Right lung (tissue), 5 donors: ENCODE measurements around the gene PPP2R2C. TPM values are rescaled to one million over a fixed set of nuclear protein-coding genes. Genes with fewer than 3 reads are reported as not detected.

Experiments used
- DNase-seq, 2 donors: peaks; one replicate each; pipeline ENCODE4 v3.0.0-alpha.2; 2013
- polyA plus RNA-seq, 5 donors: library from polyadenylated mRNA; unstranded; fragments of 120-200 nt; gene quantifications; one replicate each; pipeline versions ENCODE4 v1.2.1 to v1.2.3, GENCODE V29; 2013; ENCODE audit warnings: inconsistent platforms in 1 of 5, low replicate concordance in 1 of 5; ENCODE audit not compliant: insufficient read length in 5 of 5, insufficient read depth in 1 of 5

PPP2R2C gene
- polyA plus RNA-seq, 5 donors = 0.22 to 0.53 (median 0.28) TPM

DNA sequence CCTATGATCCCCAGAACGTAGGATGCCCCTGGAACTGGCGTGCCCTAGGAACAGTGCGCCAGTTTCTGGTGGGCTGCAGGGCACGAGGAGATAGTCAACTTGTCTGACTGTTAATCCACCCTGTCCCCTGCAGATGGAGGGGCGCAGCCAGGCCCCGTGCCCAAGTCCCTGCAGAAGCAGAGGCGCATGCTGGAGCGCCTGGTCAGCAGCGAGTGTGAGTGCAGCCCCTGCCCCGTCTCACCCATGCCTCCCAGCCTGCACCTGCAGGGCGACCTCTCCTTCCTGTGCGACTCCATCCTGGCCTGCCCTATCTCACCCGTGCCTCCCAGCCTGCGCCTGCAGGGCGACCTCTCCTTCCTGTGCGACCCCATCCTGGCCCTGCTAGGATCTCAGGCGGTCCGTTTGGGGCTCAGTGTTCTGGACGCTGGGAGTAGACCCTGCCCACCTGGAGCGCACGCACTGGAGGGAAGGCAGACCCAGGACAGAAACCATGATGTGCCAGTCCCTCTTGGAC, 180.6 kb downstream of the PPP2R2C start:
- DNase-seq = no peak

DNA sequence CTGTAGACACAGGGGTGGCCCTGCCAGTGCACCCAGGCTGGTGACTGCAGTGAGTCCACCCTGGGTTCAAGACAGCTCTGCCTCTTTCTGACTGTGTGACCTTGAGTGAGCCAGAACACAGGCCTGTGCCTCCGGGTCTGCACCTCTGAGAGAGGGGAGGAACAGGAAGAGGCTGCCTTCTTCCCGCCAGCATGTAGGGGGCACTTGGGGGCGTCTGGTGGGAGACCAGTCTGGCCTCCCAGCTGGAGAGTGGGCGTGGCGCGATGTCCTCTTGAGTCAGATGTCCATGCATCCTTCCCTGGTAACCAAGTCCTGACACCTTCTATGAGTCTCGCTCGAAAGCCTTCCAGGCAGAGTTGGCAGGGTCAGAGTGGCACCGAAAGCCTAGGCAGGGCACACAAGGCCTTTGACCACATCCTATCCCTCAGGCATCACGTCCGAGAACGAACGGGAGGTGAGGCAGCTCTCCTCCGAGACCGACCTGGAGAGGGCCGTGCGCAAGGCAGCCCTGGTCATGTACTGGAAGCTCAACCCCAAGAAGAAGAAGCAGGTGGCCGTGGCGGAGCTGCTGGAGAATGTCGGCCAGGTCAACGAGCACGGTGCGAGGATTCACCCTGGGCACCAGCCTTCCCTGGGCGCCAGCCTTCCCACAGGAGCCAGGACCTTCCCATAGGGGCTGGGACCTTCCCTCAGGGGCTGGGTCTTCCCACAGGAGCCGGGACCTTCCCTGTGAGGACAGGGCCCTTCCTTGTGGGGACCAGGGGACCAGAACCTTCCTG, 181.5 kb downstream of the PPP2R2C start:
- no peak for DNase-seq

DNA sequence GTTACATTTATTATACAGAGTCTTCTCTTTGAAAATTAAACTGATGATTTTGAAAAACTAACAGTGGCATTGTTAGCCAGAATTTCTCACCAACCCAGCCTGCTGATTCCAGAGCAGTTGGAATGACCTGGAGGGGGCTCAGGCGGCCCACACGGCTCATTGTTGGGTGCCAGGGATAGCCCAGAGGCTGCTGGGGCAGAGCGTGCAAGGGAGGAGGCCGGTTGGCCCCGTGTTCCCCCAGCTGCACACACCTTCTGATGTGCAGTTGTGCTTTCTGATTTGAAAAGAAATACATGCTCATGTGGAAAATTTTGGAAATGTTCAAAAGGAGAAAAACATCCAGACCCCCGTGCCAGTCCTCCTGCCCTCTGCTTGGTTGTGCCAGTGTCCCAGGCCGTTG, 182.2 kb downstream of the PPP2R2C start:
- no peak for DNase-seq

DNA sequence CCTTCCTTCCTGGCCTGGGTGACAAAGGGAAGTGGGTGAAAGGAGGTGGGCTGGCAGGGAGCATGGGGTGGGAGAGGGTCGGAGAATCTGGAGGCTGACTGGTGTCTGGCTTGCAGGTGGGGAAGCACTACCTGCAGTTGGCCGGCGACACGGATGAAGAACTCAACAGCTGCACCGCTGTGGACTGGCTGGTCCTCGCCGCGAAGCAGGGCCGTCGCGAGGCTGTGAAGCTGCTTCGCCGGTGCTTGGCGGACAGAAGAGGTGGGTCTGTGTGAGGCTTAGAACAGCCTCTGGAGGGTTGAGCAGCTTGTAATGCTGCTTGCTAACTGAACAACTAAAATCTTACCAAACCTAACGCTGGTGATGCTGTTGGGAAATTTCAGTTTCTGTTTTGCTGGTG, 183.5 kb downstream of the PPP2R2C start:
- no peak for DNase-seq

DNA sequence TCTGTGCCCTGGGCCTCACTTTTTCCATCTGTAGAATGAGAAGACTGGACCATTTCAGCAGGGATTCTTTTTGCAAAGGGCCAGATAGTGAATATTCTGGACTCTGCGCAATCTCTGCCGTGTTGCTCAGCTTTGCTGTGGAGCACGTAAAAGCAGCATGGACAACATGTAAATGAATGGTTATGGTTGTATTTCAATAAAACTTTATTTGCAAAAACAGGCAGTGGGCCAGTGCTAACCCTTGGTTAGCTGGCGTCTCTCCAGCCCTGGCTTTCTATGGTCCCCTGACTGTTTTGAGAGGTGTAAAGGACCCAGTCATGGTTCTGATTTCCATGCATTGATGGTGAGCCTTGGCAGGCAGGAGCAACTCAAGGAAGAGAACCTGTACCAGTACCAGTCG, 184.1 kb downstream of the PPP2R2C start:
- no peak for DNase-seq

DNA sequence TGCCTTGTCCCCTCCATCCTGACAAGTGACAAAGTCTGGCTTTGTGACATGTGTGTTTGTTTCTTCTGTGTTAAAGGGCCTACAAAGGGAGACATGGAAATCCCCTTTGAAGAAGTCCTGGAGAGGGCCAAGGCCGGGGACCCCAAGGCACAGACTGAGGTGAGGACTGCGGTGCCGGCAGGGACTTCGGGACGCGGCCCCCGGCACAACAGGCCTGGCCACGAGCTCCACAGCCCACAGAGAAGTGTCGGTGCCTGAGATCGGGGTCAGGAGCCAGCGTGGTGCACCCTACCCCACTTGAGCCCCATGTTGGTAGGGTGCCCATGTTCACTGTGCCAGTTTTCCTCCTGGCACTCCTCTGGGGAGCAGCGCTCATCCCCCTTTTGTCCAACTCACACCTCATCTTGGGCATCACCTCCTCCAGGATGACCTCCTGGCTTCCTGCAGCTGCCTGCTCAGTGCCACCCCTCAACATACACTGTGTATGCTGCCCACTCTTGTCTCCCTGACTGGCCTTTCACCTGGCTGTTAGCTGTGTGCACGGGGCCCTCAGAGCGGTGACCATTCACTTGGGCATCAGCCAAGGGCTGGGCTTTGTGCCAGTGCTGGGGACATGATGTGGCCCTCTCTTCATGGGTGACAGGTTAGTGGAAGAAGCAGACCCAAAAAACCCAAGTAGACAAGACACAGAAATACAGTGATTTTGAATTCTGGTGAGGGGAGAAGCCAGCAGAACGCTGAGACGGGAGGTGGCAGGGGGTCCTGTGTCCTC, 185.2 kb downstream of the PPP2R2C start:
- DNase-seq = no peak

DNA sequence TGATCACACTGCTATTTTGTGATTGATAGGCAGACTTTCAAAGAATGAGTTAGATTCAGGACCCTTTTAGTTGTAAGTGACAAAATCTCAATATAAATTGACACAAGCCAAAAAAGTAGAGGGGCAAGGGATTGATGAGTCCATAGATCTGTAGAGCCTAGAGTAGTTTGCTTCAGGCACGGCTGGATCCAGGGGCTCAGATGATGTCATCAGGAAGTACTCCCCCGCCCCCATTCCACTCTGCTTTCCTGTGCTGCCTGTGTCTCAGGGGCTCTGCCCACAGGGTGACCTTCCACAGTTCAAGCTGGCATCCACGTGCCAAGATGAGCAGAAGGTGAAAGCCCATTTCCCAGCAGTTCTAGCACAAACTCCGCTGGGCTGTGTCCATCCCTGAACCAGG, 189.1 kb downstream of the PPP2R2C start:
- DNase-seq = no peak

DNA sequence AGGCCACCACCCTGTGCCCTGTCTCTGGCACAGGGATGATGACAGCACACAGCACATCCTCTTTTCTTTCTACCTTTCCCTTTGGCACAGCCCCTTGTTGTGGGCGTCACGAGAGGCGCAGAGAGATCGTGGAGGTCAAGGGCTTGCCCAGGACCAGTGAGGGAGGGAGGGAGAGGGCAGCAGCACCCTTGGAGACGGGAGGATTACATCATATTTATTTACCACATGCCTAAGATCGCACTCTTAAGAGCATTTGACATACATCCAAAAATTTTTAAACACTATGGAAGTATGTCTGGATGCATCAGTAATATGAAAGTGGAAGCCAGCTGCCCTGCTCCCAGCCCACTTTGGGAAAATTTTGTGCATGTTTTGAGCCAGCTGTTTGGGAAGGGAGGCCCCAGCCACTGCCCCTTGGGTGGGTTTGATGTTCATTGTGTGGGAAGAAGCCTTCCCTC, 190.1 kb downstream of the PPP2R2C start:
- DNase-seq = peak; percentile 51 to 63

DNA sequence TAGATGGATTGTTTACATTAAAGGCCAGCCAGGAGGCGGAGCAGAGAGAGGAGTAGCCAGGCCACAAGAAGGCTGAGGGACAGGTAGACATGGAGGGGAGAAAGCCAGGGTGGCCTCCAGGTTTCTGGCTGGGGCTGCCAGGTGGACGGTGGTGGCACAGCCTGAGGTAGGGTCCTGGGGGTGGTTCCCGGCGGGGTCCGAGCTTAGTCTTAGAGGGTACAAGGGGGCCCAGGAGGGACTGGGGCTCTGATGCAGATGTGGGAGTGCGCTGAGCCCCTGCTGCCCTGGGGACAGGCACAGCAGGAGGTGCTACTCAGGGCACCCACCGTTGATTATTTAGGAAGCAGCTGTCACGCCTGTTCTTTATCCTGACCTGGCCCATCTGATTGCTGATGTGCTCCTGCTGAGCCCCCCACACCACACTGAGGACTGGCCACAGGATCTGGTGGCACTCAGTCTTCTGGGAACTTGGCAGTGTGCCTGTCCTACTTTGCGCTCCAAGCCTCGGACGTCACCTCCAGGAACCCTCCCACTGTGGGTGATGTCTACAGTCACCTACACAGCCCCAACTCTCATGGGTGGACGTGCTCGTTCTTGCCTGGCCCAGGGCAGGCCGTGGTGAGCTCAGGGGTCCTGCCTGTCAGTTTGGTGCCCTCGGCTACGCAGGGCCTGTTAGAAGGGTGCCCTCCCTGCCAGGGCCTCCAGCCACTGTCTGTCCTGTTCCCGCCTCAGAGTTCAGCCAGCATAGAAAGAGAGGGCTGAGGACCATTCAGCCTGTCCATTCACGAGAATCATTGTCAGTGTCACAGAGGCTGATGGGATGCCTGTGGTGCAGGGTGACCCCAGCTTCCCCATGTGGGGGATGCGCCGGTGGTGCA, 190.7 kb downstream of the PPP2R2C start:
- DNase-seq = no peak

DNA sequence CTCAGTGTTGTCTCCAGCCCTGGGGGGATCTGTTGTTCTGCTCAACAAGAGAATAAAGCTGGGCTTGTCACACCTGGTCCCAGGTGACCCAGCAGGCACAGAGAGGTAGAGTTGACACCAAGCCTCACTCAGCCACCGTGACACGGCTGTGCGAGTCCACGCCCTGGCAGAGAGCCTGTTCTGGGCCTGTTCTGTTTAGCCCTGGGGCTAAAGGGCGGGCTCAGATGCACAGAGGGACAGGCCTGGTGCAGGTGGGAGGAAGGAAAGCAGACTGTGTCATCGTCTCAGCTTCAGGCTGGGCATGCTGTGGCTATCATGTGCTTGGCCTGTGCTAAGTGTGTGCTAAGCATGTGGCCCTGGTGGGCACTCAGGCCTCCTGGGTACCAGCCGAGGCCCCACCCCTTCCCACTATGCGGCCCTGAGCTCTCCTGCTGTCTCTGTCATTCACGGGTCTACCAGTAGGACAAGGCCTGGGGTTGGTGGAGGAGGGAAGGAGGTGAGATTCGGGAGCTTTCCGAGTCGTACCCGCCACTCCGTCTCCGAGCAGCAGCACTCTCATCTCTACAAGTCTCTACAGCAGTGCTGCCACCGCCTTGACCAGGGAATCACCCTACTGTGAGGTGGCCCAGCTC, 191.9 kb downstream of the PPP2R2C start:
- no peak for DNase-seq

DNA sequence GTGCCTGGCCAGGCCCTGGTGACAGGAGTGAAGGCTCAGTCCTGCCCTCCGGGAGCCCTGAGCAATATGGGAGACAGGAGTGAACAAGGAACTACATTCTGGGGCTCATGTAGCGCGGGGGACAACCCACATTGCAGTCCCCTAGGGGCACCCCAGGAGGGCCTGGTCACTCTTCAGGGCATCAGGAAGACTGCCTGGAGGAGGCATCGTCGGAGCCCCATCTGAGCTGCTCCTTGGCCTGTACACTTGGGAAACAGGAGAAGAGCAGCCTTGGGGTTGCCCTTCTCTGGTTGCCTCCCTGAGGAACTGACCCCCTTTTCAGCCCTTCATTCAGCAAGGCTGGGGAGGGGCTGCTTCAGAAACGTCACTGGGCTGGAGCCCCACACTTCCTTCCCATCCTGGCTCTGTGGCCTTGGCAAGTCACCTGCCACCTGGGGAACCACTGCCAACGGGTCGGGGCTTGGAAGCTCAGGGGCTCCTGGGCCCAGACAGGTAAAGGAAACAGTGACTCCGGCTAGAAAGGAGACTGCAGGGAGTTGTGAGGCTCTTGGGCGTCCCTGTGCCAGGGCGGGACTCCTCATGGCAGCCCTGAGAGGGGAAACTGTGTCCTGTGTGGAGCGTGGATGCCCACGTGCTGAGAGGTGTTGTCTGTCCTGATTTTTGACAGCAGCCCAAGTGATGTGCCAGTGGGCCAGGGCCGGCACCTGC, 192.7 kb downstream of the PPP2R2C start:
- no peak for DNase-seq

DNA sequence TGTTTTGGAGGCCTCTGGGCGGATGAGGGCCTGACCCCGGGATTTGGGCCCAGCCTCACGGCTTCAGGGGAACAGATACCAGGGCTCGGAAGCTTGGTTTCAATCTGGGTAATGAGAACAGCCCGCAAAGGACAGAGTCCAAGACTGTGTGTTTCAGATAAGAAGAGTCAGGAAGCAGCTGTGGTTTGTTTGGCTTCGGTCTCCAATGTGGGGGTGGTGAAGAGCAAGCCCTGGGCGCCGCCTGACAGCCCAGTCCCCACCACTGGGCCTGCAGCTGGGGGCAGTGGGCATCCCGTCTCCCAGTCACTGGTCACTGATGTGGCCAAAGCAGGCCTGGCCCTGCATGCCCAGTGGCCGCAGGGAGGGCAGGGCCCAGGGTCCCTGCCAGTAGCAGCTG, 193.6 kb downstream of the PPP2R2C start:
- DNase-seq = peak; percentile 74 to 80

DNA sequence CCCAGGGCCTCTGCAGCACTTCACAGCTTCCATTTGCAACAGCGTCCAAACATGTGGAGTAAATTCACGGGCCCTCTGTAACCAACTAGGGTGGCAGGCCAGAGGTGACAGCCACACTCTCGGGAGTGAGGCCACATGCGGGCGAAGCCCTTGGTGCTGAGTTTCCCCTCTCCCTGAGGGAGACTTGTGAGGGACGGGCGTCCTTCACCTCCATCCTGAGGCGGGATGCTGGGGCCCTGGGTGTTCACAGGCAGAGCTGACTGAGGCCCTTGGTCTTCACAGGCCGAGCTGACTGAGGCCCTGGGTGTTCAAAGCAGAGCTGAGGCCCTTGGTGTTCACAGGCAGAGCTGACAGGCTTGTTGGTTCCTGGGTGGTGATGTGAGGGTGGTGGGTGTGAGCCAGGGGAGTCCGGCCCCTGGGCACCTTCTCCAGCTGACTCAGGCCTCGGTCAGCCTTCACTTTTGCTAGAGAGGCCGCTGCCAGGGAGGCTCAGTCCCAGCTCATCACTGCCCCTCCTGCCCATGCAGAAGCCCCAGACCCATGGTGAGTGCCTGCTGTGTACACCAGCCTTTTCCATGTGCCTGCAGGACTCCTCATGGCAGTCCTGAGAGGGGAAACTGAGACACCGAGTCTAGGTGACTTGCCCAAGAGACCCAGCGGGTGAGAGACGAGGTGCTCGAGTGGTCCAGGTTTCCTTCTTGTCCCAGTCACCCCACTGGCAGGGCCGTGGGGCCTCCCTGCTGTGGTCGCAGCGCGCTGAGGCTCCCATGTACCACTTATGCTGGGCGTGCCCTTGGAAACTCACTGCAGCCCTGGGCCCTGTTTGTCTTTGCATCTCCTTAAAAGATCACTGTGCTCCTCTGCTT, 194.2 kb downstream of the PPP2R2C start:
- DNase-seq = no peak

DNA sequence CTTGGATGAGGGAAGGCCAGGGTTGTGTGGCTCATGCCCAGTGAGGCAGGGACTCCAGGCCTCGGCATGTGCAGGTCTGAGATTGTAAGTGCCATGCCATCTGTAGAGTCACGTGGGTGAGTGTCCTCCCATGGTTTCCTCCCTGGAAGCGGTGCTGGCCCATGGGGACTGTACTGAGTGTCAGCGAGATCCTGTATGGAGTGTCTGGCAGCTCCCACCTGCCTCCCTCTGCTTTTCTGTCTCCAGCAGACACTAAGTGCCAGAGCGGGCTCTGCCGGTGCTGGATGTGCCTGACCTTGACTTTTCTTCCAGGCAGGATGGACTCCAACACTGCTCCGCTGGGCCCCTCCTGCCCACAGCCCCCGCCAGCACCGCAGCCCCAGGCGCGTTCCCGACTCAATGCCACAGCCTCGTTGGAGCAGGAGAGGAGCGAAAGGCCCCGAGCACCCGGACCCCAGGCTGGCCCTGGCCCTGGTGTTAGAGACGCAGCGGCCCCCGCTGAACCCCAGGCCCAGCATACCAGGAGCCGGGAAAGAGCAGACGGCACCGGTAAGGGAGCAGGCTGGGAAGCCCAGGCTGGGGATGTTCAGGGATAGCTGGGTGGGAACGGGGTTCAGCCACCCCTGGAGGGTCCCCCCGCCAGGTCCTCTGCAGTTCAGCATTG, 195.1 kb downstream of the PPP2R2C start:
- no peak for DNase-seq

DNA sequence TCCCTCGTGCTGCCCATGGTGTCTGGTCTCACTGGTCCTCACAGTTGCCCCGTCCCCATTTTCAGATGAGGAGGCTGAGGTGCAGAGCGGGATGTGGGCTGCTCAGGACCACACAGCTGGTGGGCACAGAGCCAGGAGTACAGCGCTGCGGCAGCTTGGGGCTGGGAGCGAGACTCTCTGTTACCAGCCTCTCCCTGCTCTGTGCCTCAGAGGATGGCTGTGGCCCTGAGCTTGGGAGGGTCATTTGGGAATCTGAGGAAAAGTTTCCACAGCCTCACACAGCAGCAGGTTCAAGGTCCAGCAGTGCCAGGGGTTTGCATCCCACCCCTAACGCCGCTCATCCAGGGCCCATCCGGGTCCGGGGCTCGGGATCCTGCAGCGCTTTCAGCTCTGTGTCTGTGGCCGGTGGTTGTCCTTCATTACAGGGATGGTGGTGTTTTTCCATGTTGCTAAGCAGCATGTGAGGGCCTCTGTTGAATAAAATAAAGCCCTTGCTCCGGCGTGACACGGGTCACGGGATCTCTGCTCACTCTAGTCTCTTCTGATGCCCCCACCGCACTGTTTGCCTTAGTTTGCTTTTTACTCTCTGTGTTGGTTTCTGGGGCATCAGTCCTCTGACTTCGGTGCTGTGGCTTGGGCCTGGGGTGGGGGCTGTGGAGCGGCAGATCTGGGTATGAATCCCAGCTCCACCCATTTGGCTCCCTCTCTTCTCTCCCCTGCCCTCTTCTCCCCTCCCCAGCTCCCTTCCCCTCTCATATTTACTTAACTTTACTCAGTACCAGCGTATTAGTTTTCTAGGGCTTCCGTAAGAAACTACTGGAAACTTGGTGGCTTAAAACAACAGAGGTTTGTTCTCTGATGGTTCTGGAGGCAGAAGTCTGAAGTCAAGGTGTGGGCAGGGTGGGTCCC, 196.3 kb downstream of the PPP2R2C start:
- DNase-seq = no peak

DNA sequence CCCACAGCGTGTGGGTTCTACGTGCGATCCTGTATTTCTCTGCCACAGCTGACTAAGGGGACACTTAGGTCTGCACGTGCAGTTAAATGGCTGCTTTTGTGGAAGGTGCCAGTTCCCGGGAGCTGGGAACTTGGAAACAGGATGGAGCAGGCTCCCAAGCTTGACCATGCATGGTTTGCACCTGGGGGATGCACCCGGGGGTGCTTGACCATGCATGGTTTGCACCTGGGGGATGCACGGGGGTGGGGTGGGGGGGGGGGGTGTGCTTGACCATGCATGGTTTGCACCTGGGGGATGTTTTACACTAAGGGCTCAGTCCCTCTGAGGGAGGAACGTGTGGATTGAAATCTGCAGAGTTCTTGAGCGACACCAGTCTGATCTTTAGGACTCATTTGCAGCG, 197.1 kb downstream of the PPP2R2C start:
- no peak for DNase-seq

DNA sequence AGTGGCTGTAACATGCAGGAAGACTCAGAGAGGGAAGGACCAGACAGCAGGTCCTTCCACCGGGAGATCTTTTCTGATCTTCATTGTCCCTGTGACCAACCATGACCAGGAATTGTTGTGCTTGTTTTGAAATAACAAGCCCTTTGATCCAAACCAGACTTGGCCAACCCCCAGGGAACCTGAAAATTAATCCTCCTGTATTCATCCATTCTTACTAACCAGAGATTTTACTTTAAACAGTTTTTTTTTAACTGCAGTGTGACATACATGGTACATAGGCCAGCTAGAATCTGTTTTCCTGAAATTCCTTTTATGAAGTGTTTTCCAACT, 198.8 kb downstream of the PPP2R2C start:
- DNase-seq = no peak
